Measurements from ENCODE around the gene CFAP299.

- TF ChIP-seq EP300 (IDR thresholded peaks at IDR 0.05) (no peak), POLR2A (IDR thresholded peaks at IDR 0.05) (no peak), POLR2AphosphoS5 (IDR thresholded peaks at IDR 0.05) (no peak)
- TF ChIP-seq, protein P1, sequence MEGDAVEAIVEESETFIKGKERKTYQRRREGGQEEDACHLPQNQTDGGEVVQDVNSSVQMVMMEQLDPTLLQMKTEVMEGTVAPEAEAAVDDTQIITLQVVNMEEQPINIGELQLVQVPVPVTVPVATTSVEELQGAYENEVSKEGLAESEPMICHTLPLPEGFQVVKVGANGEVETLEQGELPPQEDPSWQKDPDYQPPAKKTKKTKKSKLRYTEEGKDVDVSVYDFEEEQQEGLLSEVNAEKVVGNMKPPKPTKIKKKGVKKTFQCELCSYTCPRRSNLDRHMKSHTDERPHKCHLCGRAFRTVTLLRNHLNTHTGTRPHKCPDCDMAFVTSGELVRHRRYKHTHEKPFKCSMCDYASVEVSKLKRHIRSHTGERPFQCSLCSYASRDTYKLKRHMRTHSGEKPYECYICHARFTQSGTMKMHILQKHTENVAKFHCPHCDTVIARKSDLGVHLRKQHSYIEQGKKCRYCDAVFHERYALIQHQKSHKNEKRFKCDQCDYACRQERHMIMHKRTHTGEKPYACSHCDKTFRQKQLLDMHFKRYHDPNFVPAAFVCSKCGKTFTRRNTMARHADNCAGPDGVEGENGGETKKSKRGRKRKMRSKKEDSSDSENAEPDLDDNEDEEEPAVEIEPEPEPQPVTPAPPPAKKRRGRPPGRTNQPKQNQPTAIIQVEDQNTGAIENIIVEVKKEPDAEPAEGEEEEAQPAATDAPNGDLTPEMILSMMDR (IDR thresholded peaks at IDR 0.05), result no peak
Observed at GRCh38 chr4:80335226-80335553, 340 bp upstream of the CFAP299 start.

Measured in gastroesophageal sphincter (tissue), 3 donors.